Measurements from ENCODE around the gene CPNE7.

CPNE7 gene

GRCh38 chr16:89610108-89610453 is 34.5 kb downstream of the CPNE7 start:
- TF ChIP-seq CTCF (IDR thresholded peaks at IDR 0.05; ENCODE audit: insufficient read depth, low read length, poor library complexity, severe bottlenecking) = no peak
- Histone ChIP-seq H3K27me3 (replicated peaks; ENCODE audit: control insufficient read depth, insufficient read depth, low read length) (no peaks in the 10 kb centered on the region; the same call in 1 of the 2 replicates), H3K36me3 (ENCODE audit: control insufficient read depth, insufficient read depth, low read length) (no peaks in the 10 kb centered on the region), H3K4me3 (replicated peaks; ENCODE audit: low read depth, low read length) (no peak overlapping the region)
- no peak for DNase-seq (ENCODE audit: extremely low read depth, insufficient read length)

GRCh38 chr16:89612415-89613166 is 37.0 kb downstream of the CPNE7 start:
- H3K27me3 ChIP-seq (replicated peaks; ENCODE audit: control insufficient read depth, insufficient read depth, low read length) = no peaks in the 10 kb centered on the region; the same call in 1 of the 2 replicates
- H3K4me3 ChIP-seq (replicated peaks; ENCODE audit: low read depth, low read length) = no peak overlapping the region
- no peak for DNase-seq (ENCODE audit: extremely low read depth, insufficient read length)
- H3K36me3 ChIP-seq (ENCODE audit: control insufficient read depth, insufficient read depth, low read length) = no peaks in the 10 kb centered on the region
- TF ChIP-seq CTCF (IDR thresholded peaks at IDR 0.05; ENCODE audit: insufficient read depth, low read length, poor library complexity, severe bottlenecking) = no peak

GRCh38 chr16:89613231-89613953 is 37.8 kb downstream of the CPNE7 start, which contains the start of gene DPEP1:
DPEP1 (plus strand) TSS chr16:89613642; CDS start chr16:89630411, 16,769 bp downstream.
- TF ChIP-seq CTCF (IDR thresholded peaks at IDR 0.05; ENCODE audit: insufficient read depth, low read length, poor library complexity, severe bottlenecking) = no peak
- Histone ChIP-seq H3K36me3 (ENCODE audit: control insufficient read depth, insufficient read depth, low read length) (no peaks in the 10 kb centered on the region), H3K27me3 (replicated peaks; ENCODE audit: control insufficient read depth, insufficient read depth, low read length) (no peaks in the 10 kb centered on the region; the same call in 1 of the 2 replicates), H3K4me3 (replicated peaks; ENCODE audit: low read depth, low read length) (no peak within 1 kb of the TSS)
- DNase-seq (ENCODE audit: extremely low read depth, insufficient read length) = no peak

- H3K36me3 ChIP-seq (ENCODE audit: control insufficient read depth, insufficient read depth, low read length) = no peaks in the 10 kb centered on the region
- TF ChIP-seq CTCF (IDR thresholded peaks at IDR 0.05; ENCODE audit: insufficient read depth, low read length, poor library complexity, severe bottlenecking) = no peak
- H3K4me3 ChIP-seq (replicated peaks; ENCODE audit: low read depth, low read length) = no peak overlapping the region
- H3K27me3 ChIP-seq (replicated peaks; ENCODE audit: control insufficient read depth, insufficient read depth, low read length) = no peaks in the 10 kb centered on the region; the same call in 1 of the 2 replicates
- DNase-seq (ENCODE audit: extremely low read depth, insufficient read length) = no peak
Measured at GRCh38 chr16:89613954-89614459, 38.4 kb downstream of the CPNE7 start.

- TF ChIP-seq CTCF (IDR thresholded peaks at IDR 0.05; ENCODE audit: insufficient read depth, low read length, poor library complexity, severe bottlenecking) = no peak
- DNase-seq (ENCODE audit: extremely low read depth, insufficient read length) = no peak
- H3K36me3 ChIP-seq (ENCODE audit: control insufficient read depth, insufficient read depth, low read length) = no peaks in the 10 kb centered on the region
- H3K27me3 ChIP-seq (replicated peaks; ENCODE audit: control insufficient read depth, insufficient read depth, low read length) = no peaks in the 10 kb centered on the region; the same call in 1 of the 2 replicates
- H3K4me3 ChIP-seq (replicated peaks; ENCODE audit: low read depth, low read length) = no peak overlapping the region
Measured at GRCh38 chr16:89615176-89615575, 39.6 kb downstream of the CPNE7 start.
